Measurements from ENCODE around the gene ARMH4. TPM values are rescaled to one million over a fixed set of nuclear protein-coding genes. Genes with fewer than 3 reads are reported as not detected.

The ARMH4 gene
- total RNA-seq (2022) = 0.07 TPM in 1 of 2 replicates, not detected in the other
- Bru-seq, nascent RNA = percentile 6 among the genes with signal in this experiment
- percentile 8 among the genes with signal in this experiment for BruChase-seq, experiment 1, labeled RNA remaining after a 6-hour chase
- percentile 11 among the genes with signal in this experiment for BruChase-seq, experiment 2, labeled RNA remaining after a 2-hour chase
- long read RNA-seq, partial matches to known transcripts = 0 of 2 reads
- long read RNA-seq, other reads (novel, unspliced or antisense) = 2 of 2 reads

- H3K4me3 Mint-ChIP-seq (ENCODE audit: low read depth, unreplicated experiment) = peak within 1 kb of the TSS; percentile 71
- H3K4me1 Mint-ChIP-seq (ENCODE audit: low read depth, unreplicated experiment) = no peaks in the 10 kb centered on the region
- DNase-seq = peak; percentile 77
- H3K27me3 Mint-ChIP-seq (ENCODE audit: unreplicated experiment) = peaks cover 61% of the 10 kb centered on the region
- no peak within 1 kb of the TSS for H3K27ac Mint-ChIP-seq (ENCODE audit: unreplicated experiment)
- TF ChIP-seq CTCF (IDR thresholded peaks at IDR 0.05; ENCODE audit: unreplicated experiment) = no peak
- intact Hi-C loops (cut with micrococcal nuclease; ENCODE audit: unreplicated experiment) = loop anchor here (2.0 kb wide), 1 partner anchor 15 kb away; no protein-coding TSS in a partner anchor
- no TSS peak for BruUV-seq (replicated peaks)
- no peaks in the 10 kb centered on the region for H3K9me3 Mint-ChIP-seq (ENCODE audit: low read depth, unreplicated experiment)
- CTCF ChIA-PET = no interaction called here
- H3K36me3 Mint-ChIP-seq (ENCODE audit: insufficient read depth, unreplicated experiment) = peaks cover 9% of the 10 kb centered on the region
Observed at GRCh38 chr14:58152014-58152857, at the start of gene ARMH4. Gene ARMH4 (minus strand): TSS chr14:58152213. CDS start chr14:58139358, 12,855 bp downstream.

- CTCF ChIA-PET = no interaction called here
- BruUV-seq (replicated peaks) = TSS peak; percentile 82
- TF ChIP-seq CTCF (IDR thresholded peaks at IDR 0.05; ENCODE audit: unreplicated experiment) = no peak
- Mint-ChIP-seq H3K36me3 (ENCODE audit: insufficient read depth, unreplicated experiment) (peaks cover 17% of the 10 kb centered on the region), H3K9me3 (ENCODE audit: low read depth, unreplicated experiment) (no peaks in the 10 kb centered on the region), H3K4me3 (ENCODE audit: low read depth, unreplicated experiment) (peak overlapping the region; percentile 92), H3K27ac (ENCODE audit: unreplicated experiment) (peak overlapping the region; percentile 85), H3K4me1 (ENCODE audit: low read depth, unreplicated experiment) (no peaks in the 10 kb centered on the region), H3K27me3 (ENCODE audit: unreplicated experiment) (peaks cover 15% of the 10 kb centered on the region)
- intact Hi-C loops (cut with micrococcal nuclease; ENCODE audit: unreplicated experiment) = no loop called here
- DNase-seq = no peak
Observed at GRCh38 chr14:58200846-58201245, 48.8 kb upstream of the ARMH4 start.

- CTCF ChIA-PET = no interaction called here
- H3K4me1 Mint-ChIP-seq (ENCODE audit: low read depth, unreplicated experiment) = no peaks in the 10 kb centered on the region
- no peaks in the 10 kb centered on the region for H3K9me3 Mint-ChIP-seq (ENCODE audit: low read depth, unreplicated experiment)
- no TSS peak for BruUV-seq (replicated peaks)
- H3K36me3 Mint-ChIP-seq (ENCODE audit: insufficient read depth, unreplicated experiment) = peaks cover 17% of the 10 kb centered on the region
- TF ChIP-seq CTCF (IDR thresholded peaks at IDR 0.05; ENCODE audit: unreplicated experiment) = no peak
- H3K4me3 Mint-ChIP-seq (ENCODE audit: low read depth, unreplicated experiment) = peak overlapping the region; percentile 92
- H3K27ac Mint-ChIP-seq (ENCODE audit: unreplicated experiment) = peak overlapping the region; percentile 85
- intact Hi-C loops (cut with micrococcal nuclease; ENCODE audit: unreplicated experiment) = no loop called here
- no peak for DNase-seq
- H3K27me3 Mint-ChIP-seq (ENCODE audit: unreplicated experiment) = peaks cover 15% of the 10 kb centered on the region
Observed at GRCh38 chr14:58200480-58200841, 48.4 kb upstream of the ARMH4 start.

GRCh38 chr14:58199726-58200479 is 47.9 kb upstream of the ARMH4 start, which contains the start of gene ACTR10:
Gene ACTR10 (plus strand): TSS chr14:58200149. CDS start chr14:58200218, 69 bp downstream.
- intact Hi-C loops (cut with micrococcal nuclease; ENCODE audit: unreplicated experiment) = no loop called here
- BruUV-seq (replicated peaks) = no TSS peak
- Mint-ChIP-seq H3K4me3 (ENCODE audit: low read depth, unreplicated experiment) (peak within 1 kb of the TSS; percentile 92), H3K4me1 (ENCODE audit: low read depth, unreplicated experiment) (no peaks in the 10 kb centered on the region), H3K27ac (ENCODE audit: unreplicated experiment) (peak within 1 kb of the TSS; percentile 85), H3K9me3 (ENCODE audit: low read depth, unreplicated experiment) (no peaks in the 10 kb centered on the region), H3K27me3 (ENCODE audit: unreplicated experiment) (peaks cover 15% of the 10 kb centered on the region), H3K36me3 (ENCODE audit: insufficient read depth, unreplicated experiment) (peaks cover 17% of the 10 kb centered on the region)
- TF ChIP-seq CTCF (IDR thresholded peaks at IDR 0.05; ENCODE audit: unreplicated experiment) = no peak
- CTCF ChIA-PET = interaction anchor here (0.7 to 0.9 kb wide), 2 partner anchors 121 to 720 kb away, joined by 4 to 5 read pairs; no protein-coding TSS in a partner anchor
- peak; percentile 89 for DNase-seq
